NCI-H226 (cell line): Measurements from ENCODE around the gene BEND5.

Experiments
- DNase-seq: peaks from one replicate; pipeline ENCODE4 v3.0.0-alpha.2; 2015

The BEND5 gene, protein sequence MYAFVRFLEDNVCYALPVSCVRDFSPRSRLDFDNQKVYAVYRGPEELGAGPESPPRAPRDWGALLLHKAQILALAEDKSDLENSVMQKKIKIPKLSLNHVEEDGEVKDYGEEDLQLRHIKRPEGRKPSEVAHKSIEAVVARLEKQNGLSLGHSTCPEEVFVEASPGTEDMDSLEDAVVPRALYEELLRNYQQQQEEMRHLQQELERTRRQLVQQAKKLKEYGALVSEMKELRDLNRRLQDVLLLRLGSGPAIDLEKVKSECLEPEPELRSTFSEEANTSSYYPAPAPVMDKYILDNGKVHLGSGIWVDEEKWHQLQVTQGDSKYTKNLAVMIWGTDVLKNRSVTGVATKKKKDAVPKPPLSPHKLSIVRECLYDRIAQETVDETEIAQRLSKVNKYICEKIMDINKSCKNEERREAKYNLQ

DNA sequence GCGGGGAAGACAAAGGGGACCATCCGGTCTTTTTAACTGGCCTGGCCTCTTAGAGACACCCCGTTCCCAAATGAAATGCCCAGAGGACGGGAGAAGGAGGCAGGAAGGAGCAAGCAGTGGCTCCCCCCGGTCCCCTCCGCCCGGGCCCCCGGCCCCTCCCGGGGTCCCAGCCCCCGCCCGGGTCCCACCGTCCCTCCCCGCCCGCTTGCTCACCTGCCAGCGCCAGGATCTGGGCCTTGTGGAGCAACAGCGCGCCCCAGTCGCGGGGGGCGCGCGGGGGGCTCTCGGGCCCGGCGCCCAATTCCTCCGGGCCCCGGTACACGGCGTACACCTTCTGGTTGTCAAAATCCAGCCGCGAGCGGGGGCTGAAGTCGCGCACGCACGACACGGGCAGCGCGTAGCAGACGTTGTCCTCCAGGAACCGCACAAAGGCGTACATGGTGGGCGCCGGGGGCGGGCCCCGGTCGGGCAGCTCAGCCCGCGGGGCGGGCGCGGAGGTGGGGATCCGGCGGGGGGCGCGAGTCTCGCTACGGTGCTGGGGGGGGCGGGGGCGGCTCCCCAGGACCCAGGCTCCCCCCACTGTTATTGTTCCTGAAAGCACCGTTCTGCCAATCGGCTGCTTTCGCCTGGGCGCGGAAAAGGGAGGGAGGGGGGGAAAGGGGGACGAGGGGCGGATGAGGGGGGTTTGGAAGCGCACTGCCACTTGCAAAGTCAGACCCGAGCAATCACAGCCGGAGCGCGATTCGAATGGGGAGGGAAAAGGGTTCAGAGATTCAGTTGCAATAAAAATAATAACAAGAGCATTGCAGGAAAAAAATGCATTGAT, at the start of gene BEND5:
BEND5 (minus strand) TSS at position 499 of the 826 bp plus-strand sequence; CDS start at position 439, 60 bp downstream.
- no peak for DNase-seq

DNA sequence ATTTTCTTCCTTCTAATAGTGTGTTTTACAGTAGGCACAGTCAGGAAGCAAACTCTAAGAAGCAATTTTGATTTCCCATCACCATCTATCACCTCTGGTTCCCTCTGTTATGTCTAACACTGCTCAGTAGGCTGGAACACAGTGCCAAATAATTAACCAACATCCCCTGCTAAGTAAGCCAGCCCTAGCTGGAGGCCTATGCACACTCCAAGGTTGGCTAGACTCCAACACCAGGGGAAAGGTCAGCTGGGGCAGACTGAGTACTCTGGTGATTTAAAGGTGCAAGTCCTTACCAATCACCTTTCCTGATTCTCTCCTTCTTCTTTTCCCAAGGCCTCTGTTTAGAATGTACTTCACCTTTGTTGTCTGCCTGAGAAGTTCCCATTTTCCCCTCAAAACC, 46.5 kb upstream of the BEND5 start:
- no peak for DNase-seq

DNA sequence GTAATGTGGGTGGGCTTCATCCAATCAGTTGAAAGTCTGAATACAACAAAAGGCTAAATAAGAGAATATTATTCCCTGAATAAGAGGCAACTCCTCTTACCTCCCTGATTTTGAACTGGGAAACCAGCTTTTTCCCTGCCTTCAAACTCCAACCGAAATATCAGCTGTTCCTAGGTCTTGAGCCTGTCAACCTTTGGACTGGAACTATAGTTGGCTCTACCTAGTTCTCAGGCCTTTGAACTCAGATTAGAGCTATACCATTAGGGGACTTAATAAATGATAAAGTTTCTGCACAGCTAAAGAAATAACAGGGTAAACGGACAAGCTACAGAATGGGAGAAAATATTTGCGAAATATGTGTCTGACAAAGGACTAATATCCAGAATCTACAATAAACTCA, 43.8 kb upstream of the BEND5 start:
- no peak for DNase-seq

DNA sequence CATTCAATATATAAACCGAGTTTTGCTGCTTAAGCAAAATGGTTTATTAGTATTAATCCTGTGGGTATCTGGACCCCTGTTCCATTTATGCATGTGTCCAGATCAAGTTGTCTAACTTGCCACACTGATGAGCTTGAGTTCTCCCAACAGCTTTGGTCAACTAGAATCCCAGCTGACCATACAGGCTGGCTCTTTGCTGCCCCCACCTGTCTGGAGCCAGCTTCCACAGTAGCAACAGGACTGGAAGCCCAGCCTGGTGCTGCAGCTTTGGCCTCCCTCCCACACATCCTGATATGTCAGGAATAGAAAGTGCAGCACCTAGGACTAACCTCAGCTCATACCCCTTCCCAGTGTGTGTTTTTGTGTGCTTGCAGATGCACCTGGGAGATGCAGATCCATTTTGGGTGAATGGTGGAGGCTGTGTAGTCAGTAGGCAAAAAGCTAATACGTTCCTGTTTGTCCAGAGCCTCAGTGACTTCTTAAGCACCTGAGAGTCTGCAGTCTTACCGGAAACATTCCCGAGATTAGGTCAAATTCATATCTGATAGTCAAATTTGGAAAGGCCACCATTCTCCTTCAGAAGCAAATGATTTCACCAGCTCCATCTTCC, 40.9 kb upstream of the BEND5 start:
- no peak for DNase-seq

DNA sequence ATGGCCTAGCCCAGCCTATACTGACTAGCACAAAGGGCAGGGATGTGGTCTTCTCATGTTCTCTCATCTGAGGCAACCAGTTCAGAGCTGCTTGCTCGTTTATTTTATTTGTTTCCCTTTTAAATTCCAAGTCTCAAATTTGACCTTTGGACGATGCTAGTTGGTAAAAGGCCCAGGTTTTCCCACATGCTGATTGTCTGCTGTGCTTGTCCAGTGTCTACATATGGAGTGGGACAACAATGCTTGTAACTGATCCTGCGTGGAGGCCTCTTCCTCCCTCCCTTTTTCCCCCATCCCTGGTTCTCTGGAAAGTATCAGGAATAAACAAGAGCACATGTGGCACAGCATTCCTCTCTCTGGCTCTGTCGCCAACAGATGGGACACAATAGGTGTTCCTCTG, 34.0 kb upstream of the BEND5 start:
- DNase-seq, result no peak

DNA sequence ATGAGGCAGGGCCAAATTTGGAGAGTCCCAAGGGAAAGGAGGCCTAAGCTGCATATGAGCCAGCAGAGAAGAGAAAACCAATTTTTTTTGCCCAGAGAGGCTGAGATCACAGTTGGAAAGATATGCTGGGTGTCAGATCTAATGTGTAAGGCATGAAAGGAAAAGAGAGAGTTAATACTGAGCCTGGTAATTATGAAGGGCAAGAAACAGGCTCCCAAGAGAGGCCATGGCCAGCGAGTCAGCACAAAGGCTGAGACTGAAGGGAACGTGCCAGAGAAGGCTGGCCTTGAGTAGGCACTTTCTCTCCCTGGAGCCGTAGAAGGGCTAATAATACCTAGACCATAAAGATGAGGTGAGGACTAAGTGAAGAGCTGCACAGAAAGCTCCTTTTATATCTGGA, 31.8 kb upstream of the BEND5 start:
- DNase-seq, result no peak

DNA sequence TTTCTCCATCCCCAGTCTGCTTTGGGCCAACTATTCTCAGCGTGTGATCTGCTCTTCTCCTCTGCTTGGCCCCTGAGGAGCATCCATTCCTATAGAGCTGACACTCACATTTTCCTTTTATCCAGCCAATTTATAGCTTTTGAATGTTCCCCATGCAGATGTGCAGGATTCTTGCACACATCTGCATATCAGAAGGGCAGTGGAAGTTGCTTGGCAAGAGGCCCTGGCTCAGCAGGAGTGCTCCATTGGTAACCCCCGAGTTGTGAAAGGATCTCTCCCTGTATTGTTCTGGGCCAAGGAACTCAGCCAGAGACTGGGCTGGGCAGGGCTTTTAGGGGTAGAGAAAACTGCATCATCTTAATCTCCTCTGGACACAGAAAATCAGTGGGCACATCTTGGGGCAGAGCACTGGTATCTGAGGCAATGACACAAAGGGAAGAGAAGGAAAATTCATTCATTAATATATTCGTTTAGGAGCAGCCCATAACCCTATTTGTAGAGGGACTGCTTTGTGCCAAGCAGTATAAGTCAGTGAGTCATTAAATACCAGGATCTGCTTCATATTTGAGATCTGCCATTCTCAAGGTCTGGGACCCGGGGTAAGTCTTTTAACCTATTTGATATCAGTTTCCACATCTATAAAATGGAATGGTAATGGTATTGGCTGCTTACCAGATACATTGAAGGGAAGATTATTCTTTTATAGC, 31.0 kb upstream of the BEND5 start:
- no peak for DNase-seq

DNA sequence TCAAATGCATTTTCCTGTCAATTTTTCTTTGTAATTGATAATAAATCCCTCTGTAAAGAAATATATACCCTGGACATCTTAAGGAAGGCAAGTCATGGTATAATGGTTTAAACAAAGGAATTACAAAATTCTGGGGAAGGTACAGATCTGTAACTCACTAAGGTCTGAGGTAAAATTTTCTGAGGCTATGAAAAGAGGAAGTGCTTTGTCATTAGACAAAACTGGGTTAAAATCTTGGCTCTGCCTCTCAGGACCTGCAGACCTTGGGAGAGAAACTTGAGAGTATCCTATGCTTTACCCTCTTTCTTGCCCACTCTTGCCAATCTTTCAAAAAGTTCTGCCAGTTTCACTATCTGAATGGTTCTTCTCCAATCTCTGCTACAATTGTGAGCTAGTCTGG, 26.8 kb upstream of the BEND5 start:
- no peak for DNase-seq

DNA sequence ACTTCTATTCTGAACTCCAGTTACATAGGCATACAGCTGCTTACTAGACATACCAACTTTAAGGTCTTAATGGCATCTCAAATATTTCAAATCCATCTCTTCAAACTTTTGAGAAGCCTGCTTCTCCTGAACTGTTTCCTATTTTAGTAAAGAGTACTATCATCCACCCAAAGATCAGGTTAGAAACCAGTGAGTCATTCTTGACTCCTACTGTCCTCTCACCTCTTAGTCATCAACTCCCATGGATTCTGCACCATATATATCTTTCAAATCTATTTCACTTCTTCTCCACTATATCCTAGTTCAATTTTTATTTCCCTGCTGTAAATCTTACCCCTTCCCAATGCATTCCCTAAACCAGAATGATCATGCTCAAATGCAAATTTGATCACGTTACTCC, 18.1 kb upstream of the BEND5 start:
- DNase-seq, result no peak

DNA sequence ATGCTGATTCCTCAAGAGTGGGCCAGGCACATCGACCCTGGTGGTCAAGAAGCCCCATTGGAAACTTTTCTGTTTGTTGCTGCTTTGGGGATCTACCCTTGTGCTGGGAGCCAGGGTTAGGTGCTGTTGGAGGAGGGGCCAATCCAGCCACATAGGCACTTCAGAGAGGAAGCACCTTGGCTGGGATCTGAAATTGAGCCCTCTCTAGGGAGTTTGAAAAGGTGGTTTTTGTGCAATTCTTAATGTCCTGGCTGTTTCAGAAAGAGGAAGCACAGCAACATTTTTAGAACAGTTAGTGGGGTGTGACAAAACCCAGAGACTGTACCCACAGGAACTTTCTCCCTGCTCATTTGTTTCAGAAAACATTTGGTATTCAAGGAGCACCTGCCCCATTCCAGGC, 17.2 kb upstream of the BEND5 start:
- no peak for DNase-seq

DNA sequence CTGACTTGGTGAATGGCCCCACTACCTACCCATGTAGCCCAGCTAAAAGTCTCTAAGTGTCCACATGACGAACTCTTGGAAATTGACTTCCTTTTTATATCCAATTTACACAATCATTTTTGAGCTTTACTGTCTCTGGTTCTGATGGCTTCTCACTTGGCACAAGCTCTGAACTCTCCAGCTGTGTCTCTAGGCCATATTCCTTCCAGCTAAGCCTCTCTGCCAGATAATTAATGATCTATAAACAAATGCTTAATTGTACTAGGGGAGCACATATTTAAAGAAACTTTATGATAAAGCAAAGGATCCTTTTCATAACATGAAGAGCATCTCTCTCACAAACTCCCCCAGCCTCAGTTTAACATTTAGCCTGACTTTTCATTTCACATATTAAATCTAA, 16.3 kb upstream of the BEND5 start:
- DNase-seq, result no peak

DNA sequence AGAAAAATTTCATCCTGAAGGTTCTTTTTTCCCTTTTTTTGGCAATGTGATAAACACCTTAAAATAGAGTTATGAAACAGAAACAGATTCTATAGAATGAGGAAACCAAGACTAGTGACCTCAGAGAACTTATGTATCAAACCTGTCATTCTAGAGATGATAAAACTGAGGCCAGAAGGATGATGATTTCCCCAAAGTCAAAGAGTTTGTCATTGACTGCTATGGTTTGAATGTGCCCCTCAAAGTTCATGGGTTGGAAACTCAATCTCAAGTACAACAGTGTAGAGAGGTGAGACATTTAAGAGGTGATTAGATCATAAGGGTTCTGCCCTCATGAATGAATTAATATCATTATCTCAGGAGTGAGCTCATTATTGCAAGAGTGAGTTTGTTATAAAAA, 13.7 kb upstream of the BEND5 start:
- no peak for DNase-seq

DNA sequence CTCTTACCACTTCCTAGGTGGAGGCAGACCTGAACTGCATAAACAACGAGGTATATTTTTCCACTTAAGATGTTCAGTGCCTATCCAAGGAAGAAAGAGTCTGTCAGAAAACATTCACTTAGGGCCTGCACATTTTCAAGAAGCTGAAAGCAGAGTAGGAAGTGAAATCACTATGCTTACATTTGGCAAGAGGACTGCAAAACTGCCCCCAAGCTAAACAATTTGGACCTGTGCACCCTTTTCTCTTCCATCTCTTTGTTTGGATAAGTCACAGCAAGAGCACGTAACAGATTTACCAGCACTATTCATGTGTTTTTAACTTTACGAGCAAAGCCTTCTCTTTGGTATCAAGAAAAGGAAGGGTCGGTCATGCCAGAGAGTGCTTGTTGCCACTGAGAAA, 13.2 kb upstream of the BEND5 start:
- no peak for DNase-seq

DNA sequence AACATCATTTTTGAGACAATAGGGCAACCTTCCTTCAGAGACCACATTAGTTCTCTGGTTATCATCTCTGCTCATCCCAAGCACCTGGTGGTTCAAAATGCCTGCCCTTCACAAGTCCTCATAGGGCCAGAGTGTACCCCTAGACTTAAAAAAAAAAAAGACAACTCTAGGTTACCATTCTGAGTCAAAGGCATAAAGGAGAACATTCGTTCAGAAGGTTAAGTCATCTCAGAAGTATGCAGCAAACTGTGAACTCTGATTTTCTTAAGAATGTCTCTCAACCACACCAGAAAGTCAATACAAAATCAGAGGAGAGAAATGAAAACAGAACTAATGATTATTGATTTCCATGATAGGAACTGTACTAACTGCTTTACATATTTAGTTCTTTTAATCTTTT, 9.2 kb upstream of the BEND5 start:
- no peak for DNase-seq

DNA sequence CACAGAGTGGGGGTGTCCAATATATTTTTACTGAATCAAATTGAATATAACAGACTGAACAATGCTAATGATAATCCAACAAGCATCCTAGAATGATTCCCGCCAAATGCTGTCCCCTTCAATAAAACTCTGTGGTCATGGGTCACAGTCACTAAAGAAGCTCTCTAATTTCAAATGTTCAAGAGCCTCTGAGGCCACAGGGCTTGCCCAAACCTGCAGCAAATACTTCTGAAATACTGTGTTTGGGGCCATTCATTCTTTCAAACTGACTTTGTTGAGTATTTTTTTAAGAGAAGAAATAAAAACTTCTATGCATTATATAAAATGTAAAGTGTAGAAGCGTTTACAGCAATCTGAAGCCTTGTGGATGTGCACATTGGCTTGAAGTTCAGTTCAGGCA, 7.6 kb upstream of the BEND5 start:
- DNase-seq, result no peak

DNA sequence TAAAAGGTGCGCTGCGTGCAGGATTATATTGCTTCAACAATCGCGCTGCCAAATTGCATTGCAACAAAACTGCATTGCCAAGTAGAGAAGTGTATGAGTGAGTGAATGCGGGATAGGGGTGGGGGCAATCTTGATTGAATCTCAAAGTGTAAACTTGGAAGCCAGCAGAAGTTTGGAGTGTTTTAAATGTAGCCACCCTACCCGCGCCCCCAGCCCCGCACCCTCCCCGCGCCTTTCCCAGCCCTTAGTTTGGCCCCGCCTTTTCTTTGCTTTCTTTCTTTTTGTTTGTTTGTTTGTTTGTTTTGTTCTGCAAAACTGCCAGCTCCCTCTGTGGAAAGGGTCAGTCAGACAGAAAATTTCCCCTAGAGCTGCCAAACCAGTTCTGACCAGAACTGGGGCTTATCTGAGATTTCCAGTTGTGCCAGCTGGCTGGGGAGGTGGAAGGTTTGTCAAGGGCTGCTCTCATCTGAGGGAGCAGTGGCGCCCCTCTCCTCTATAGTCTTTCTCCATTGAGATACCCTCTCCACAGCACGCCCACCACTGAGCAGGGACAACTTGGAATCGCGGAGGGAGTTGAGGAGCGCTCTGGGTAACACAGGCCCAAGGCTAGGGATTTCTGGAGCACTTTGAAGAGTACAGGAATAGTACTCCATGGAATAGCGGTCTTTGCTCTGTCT, 666 bp upstream of the BEND5 start:
- no peak for DNase-seq

DNA sequence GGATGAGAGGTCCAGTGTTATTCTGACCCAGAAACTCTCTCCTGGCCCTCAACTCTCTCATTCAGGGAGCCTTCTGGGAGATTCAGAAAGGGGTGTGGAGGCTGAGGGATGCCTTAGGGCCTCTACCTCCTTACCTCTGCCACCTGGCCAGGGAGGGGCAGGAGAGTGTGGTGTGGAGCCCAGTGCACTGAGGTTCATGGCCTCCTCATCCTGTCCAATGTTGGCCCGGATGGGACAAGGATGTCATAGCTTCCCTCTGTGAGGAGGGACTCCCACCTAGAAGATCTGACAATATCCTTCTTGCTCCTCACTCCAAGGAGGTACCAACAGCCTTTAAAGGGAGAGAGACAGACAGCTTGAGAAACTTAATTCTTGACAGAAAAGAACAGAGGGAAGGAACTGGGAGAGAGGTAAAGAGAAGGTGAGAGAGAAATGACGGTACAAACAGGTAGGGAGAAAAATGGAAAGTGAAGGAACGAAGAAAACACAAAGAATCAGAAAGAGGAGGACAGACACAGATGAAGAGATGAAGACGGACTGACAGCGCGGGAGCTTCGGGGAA, 779 bp downstream of the BEND5 start:
- no peak for DNase-seq

DNA sequence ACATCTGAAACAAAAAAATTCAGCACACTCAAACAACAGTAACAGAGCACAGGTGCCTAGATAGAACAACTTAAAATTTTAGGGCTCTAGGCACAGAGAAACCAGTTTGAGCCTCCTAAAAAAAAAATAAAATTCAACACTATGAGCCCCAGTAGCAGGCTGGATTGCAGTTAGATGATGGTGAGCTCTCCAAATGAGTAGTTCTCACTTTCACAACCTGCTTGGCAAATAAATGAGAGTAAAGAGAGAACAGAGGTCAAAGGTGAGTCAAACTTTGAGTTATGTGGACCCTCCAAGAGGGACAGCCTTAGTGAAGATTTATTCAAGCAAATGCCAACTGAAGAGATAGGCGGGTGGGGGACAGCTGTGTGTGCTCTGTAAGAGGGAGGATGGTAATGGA, 3.6 kb downstream of the BEND5 start:
- no peak for DNase-seq

DNA sequence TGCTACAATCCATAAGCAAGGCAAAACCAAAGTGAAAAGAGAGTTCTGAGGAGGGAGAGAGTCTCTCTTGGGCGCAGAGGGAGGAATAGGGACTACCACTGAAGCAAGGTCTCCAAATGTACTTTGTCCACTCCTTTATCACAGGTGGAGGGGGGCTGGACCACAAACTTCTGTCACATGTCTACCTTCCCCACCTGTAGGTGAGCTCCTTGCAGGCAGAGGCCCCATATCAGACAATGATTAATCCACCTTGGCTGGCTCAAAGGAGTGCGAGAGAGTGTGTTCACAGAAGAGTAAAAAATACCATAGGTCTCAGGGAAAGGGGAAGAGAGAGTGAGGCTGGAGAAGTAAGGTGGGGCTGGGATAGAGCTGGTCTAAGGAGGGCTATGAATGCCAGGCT, 4.5 kb downstream of the BEND5 start:
- no peak for DNase-seq

DNA sequence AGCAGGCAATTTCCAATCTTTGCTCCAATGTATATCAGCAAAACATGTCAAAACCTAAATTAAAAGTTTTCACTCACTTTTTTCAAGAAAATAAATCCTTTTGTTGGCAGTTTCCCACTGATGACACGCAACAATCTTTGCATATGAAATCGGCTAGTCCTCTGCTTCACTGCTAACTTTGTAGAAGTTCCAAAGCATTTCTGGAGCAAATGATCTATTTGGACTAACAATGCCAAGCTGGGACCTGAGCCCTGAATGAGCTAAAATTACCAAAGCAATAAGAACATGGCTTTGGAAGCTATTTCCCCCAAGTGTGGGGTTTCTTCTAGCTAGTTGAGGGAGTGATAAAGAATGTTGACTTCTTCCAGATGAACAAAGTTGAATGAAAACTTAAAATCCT, 5.1 kb downstream of the BEND5 start:
- no peak for DNase-seq

DNA sequence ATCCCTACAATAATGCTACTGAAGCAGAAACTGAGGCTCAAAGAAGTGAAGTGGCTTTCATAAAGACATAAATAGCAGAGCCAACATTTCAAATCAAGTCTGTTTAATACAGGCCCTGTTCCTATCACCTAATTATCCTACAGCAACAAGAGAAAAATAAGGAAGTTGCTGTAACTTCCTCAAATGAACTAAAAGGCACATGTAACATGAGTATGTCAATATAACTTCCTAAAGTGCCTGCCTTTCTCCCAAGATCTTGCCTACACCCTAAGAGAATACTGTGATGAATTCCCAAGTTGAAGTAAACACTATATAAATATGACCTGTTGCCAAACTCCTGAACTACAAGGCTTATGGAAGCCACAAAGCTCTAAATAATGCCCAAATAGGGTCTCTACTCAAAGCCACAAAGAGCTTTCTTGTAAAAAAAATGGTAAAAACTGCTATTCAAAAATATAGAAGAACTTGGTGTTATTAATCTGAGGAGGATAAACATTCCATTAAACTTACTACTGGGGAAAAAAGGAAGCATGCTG, 8.6 kb downstream of the BEND5 start:
- no peak for DNase-seq

DNA sequence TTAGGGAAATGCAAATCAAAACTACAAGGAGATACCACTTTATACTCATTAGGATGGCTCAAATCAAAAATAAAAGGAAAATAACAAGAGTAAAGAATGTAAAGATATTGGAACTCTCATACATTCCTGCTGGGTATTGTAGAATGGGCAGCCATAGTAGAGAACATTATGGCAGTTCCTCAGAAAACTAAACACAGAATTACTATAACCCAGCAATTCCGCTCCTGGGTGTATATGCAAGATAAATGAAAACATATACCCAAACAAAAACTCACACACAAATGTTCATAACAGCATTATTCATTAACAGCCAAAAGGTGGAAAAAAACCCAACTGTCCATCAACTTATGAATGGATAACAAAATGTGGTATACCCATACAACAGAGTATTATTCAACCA, 11.4 kb downstream of the BEND5 start:
- DNase-seq, result no peak
